ENCODE measurements around the gene IFT88. TPM values are rescaled to one million over a fixed set of nuclear protein-coding genes. Genes with fewer than 3 reads are reported as not detected.

IFT88 gene
- polyA plus RNA-seq, 3 donors, result 2.9 to 4.5 (median 4.1) TPM

DNA sequence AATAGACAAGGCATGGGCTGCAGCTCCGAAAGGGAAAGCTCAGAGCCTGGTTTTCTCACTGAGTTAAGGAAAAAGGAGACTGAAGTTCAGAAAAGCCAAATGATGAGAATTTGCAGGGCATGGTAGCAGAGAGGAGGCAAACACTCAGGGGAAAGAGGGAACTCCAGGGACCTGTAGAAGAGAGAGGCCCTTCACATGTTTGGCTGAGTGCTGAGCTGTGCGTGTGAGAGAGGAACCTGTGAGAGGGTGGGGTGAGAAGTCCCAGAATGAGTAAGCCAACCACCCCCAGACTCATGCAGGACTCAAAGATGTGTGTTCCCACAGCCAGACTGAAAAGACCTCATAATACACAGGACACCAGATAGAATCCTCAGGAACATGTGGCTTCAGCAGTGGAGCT lies 38.5 kb upstream of the IFT88 start:
- 100% methylated on average over 1 of the region's 2 CpGs for WGBS (ENCODE audit: insufficient coverage)
- peaks cover 0 to 8% (median 5%) of the 10 kb centered on the region in 7 donors for H3K9me3 Mint-ChIP-seq
- H3K27me3 Mint-ChIP-seq (ENCODE audit: low read depth in 3 of 3), result peaks cover 0 to 3% (median 0%) of the 10 kb centered on the region in 3 donors
- no peak for TF ChIP-seq CTCF (IDR thresholded peaks at IDR 0.05)
- Histone ChIP-seq H3K27me3 (ENCODE audit: control insufficient read depth in 2 of 2, insufficient read depth in 2 of 2, low read length in 2 of 2) (no peaks in the 10 kb centered on the region), H3K36me3 (replicated peaks in 1 of 2; ENCODE audit: control insufficient read depth in 1 of 2, insufficient read depth in 2 of 2, low read length in 2 of 2) (no peaks in the 10 kb centered on the region), H3K4me3 (replicated peaks in 1 of 3; ENCODE audit: low read depth in 2 of 3, low read length in 3 of 3) (no peak overlapping the region), H3K4me1 (ENCODE audit: control insufficient read depth in 1 of 2, insufficient read depth in 2 of 2, low read length in 2 of 2) (peaks cover 14 to 30% of the 10 kb centered on the region in 2 donors), H3K9me3 (replicated peaks in 1 of 2; ENCODE audit: control insufficient read depth in 1 of 2, insufficient read depth in 1 of 2, low read length in 2 of 2) (peaks cover 0 to 3% of the 10 kb centered on the region in 2 donors), H3K79me2 (ENCODE audit: insufficient read depth, low read length) (peaks cover 14% of the 10 kb centered on the region), H4K20me1 (ENCODE audit: insufficient read depth, low read length) (no peaks in the 10 kb centered on the region), H3K27ac (ENCODE audit: low read depth in 1 of 2, low read length in 2 of 2) (peak overlapping the region in 1 of 2 donors; percentile 21), H2AFZ (ENCODE audit: insufficient read depth, low read depth, low read length, poor library complexity, severe bottlenecking) (no peak overlapping the region), H3K9ac (ENCODE audit: insufficient read depth, low read length, poor library complexity, severe bottlenecking) (no peak overlapping the region), H3K4me2 (replicated peaks; ENCODE audit: extremely low read depth, low read length, poor library complexity, severe bottlenecking) (no peak overlapping the region)
- intact Hi-C loops (cut with micrococcal nuclease), result loop anchor here (5.0 to 10.0 kb wide), 2 partner anchors 39 to 46 kb away; partner anchors contain the start of gene IFT88 (in 1 of the 2)
- no peaks in the 10 kb centered on the region for H3K36me3 Mint-ChIP-seq
- H3K27ac Mint-ChIP-seq, result peak overlapping the region in 5 of 7 donors; percentile 23 to 78 (median 44)
- DNase-seq, result peak; percentile 67 to 89 (median 69)
- peaks cover 30% of the 10 kb centered on the region for H3K4me1 Mint-ChIP-seq
- H3K4me3 Mint-ChIP-seq, result no peak overlapping the region

DNA sequence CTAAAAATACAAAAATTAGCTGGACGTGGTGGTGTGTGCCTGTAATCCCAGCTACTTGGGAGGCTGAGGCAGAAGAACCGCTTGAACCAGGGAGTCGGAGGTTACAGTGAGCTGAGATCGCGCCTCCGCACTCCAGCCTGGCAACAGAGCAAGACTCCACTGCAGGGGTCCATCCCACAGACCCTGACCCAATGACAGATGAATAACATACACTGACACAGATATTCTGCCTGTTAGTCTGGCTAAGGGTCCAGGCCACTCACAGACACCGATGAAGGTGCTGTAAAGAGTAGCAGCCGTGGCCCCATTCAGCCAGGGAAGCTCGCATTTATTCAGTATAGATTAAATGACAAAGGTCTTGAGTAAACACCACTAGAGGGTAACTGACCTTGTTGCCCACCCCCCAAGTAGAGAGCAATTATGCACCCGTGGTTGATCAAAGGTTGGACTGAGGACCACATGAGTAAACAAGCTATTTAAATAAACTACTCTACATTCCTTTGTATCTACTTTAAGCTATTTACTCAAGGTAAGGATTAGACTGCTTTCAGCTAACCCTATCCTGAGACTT lies 32.8 kb upstream of the IFT88 start:
- H4K20me1 ChIP-seq (ENCODE audit: insufficient read depth, low read length), result no peaks in the 10 kb centered on the region
- H3K4me1 ChIP-seq (ENCODE audit: control insufficient read depth in 1 of 2, insufficient read depth in 2 of 2, low read length in 2 of 2), result no peaks in the 10 kb centered on the region
- H3K4me2 ChIP-seq (replicated peaks; ENCODE audit: extremely low read depth, low read length, poor library complexity, severe bottlenecking), result no peak overlapping the region
- H3K4me3 ChIP-seq (replicated peaks in 1 of 3; ENCODE audit: low read depth in 2 of 3, low read length in 3 of 3), result no peak overlapping the region
- TF ChIP-seq CTCF (IDR thresholded peaks at IDR 0.05), result no peak
- no peak overlapping the region for H3K27ac ChIP-seq (ENCODE audit: low read depth in 1 of 2, low read length in 2 of 2)
- WGBS (ENCODE audit: insufficient coverage), result 98% methylated on average over 8 of the region's 10 CpGs
- Mint-ChIP-seq H3K36me3 (no peaks in the 10 kb centered on the region), H3K4me1 (peaks cover 6% of the 10 kb centered on the region), H3K27me3 (ENCODE audit: low read depth in 3 of 3) (peaks cover 0 to 6% (median 2%) of the 10 kb centered on the region in 3 donors), H3K27ac (no peak overlapping the region), H3K9me3 (peaks cover 3 to 31% (median 17%) of the 10 kb centered on the region in 7 donors), H3K4me3 (no peak overlapping the region)
- no peaks in the 10 kb centered on the region for H3K36me3 ChIP-seq (replicated peaks in 1 of 2; ENCODE audit: control insufficient read depth in 1 of 2, insufficient read depth in 2 of 2, low read length in 2 of 2)
- no peaks in the 10 kb centered on the region for H3K27me3 ChIP-seq (ENCODE audit: control insufficient read depth in 2 of 2, insufficient read depth in 2 of 2, low read length in 2 of 2)
- intact Hi-C loops (cut with micrococcal nuclease), result no loop called here
- H3K9me3 ChIP-seq (replicated peaks in 1 of 2; ENCODE audit: control insufficient read depth in 1 of 2, insufficient read depth in 1 of 2, low read length in 2 of 2), result peaks cover 5 to 10% of the 10 kb centered on the region in 2 donors
- no peak overlapping the region for H2AFZ ChIP-seq (ENCODE audit: insufficient read depth, low read depth, low read length, poor library complexity, severe bottlenecking)
- H3K79me2 ChIP-seq (ENCODE audit: insufficient read depth, low read length), result no peaks in the 10 kb centered on the region
- DNase-seq, result no peak
- H3K9ac ChIP-seq (ENCODE audit: insufficient read depth, low read length, poor library complexity, severe bottlenecking), result no peak overlapping the region
